Anterior cingulate cortex (tissue), 58 donors: ENCODE measurements around the gene COL19A1.
"Not testable (repeated sequence)": the region's sequence is repeated elsewhere in the genome, so short reads cannot be mapped to it uniquely, and the experiment has no call there.

ENCODE experiments used
- DNase-seq, 58 donors: peaks; one replicate each; lab custom pipeline; 2025; lab: John Stamatoyannopoulos, UW

The COL19A1 gene

DNA sequence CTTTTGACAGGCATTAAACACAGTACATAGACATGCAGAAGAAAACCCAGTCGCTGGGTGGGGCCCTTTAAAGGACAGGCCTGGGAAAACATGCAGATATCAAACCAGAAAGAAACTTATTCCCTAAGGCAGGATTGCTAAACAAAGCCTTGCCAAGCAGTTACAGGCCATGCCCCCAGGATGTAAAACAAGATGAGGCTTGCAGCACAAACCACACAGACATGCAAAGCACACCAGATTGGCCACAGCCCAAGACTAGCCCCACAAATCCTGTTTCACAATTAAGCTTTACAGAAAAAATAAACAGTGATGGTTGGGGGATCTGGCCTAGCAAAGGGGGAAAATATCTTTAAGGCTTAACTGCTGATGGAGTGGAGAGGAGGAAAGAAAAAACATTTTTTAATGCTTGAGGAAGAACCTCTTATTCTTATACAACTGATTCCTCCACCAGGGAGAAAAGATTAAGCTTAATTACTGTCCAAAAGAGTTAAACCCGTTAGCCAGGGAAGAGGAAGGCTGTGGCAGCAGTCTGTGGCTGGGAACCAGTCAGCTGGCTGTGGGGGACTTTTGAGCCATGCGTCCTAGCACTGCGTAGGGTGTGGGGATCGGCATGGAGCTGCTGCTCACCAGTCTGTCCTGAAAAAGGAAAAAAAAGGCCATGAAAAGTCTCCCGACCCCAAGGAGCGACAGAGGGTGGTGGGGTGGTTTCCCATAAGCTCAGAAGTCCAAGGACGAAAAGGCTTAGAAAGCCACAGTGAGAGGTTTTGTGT lies 28.4 kb downstream of the COL19A1 start:
- DNase-seq: no peak

DNA sequence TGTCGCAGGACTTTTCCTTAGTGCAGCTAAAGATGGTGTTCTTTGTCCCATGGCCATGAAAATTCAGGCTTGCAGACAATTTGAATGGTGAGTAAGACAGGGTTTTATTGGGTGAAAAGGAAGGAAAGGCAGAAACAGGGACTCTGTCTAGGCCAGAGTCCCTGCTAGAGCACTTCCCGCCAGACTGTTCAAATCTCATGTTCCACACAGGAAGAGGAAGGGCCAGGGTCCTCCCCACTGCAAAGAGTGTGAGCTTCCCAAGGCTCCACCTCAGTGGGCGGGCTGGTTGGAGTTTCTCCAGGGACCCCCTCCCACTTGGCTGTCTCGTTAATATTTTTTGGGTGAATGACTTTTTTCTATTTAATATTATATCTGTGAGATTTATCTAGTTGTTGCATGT lies 29.0 kb downstream of the COL19A1 start:
- DNase-seq: no peak

DNA sequence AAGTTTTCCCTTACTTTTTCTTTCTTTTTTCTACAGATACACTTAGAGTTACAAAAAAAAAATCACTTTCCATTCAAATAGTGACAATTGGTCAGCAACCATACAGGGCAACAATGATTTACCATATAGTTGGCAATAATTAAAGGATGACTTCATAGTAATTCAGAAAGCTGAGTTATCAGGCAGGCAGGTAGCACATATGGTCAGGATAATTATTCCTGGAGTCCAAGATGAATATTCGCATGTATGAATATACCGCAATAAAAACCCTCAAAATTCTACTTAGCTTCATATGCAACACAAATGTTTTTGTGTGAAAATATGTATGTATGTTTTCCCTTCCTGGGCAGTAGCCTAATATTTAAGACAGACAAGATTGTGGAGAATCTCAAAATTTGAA lies 34.5 kb downstream of the COL19A1 start:
- DNase-seq: no peak

DNA sequence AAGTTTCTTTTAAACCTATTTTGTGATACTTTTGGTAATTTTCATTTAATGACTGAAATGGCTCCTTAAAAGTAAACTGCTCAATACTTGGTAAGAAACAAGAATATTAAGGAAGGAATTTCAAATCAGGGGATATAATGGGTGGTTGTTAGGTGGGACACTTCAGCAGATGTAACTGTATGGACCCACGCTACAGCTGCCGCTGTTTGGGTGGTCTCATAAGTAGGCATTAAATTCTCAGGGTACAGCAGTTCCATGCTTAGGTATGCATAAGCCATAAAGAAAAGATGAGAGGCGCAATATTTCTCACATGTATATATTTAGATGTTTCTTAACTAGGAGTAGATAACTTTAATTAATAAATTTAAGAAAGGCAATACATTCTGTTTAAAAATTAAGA lies 35.0 kb downstream of the COL19A1 start:
- DNase-seq: no peak

DNA sequence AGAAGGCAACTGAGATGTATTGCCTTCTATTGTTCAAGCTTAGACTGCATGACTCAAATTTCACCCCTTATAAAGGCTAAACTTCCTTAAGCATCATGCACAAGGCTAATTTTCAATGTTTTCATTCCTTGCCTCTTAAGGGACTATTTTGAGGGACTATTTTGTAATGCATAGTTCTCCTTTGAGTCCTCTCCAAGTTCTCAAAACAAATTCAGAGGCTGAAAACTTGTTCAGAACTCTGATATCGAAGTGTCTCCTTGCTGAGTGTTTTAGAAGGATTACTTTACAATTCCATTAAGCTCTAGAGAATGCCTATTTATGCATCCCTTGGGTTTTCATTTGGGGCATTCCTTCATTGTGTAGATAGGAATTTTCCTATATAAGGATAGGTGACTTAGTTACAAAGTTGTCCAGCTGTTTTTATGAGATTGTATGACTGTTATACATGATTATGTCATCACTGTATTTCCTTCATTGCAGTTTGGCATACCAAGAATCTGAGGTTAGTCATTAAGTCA lies 41.7 kb downstream of the COL19A1 start:
- DNase-seq: no peak

DNA sequence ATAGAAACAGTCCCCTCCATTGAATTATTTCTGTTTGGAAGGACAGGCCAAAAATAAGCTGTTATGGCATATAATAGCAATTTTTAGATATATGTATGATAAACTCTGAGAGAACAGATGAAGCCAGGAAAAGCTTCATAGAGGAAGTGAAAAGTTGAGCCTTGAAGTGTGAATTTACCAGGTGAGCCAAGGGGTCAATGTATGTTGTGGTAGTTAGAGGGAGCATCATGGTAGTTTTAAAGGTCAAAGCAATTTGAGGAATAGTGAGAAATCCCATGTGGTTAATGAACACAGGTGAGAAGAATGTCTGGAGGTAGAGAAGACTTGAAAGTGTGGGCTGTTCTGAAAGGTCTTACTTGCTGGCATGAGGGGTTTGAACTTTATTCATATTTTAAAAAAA lies 47.0 kb downstream of the COL19A1 start:
- no peak for DNase-seq

DNA sequence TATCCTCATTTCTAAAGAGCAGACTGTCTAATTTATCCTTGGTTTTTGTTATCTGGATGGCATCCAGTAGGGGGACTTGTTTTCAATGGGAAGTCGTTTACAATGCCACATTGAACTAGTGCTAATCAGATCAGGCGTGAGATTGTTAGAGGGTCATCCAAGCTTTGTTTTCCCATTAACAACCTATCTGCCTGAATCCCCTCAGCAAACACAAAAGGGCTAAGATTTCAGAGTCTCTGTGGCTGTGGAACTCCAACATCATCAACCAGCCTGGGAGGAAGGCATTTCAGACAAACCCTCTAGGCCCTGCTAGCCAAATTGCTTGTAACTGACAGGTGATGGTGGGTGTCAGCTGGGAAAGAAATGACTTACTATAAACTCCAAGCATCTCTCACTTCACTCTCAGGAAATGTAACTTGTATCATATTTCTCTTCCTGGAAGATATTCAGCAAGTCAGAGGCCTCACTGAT lies 47.7 kb downstream of the COL19A1 start:
- no peak for DNase-seq

DNA sequence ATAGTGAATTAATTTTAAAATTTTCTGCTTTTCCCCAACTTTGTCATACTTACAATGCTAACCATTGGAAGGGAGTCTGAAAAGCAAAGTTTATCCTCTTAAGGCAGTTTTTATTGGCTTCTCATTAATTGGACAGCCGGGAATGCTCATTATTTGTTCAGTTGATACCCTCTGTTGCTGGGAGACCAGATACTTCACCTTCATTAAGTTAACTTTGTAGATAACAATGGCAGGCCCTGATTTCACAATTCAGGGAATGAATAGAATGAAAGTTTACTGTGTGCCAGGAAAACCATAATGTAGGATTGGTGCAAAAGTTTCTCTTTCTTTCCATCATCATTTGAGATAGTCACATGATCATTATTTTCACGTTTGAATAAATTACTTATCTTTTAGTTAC lies 49.0 kb downstream of the COL19A1 start:
- no peak for DNase-seq

DNA sequence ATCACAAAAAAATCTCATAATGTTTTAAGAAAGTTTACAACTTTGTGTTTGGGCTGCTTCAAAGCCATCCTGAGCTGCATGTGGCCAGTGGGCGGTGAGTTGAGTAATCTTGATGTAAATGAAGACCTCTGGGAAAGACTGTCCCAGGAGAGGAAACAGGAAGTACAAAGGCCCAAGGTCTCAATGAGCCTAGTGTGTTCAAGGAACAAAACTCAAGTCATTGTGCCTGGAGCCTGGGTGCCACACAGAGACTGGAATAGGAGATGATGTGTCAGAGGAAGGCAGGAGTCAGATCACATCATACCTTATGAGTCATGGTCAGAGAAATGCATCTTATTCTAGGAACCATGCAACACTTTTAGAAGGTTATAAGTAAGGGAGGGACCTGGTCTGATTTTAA lies 51.5 kb downstream of the COL19A1 start:
- DNase-seq: no peak

DNA sequence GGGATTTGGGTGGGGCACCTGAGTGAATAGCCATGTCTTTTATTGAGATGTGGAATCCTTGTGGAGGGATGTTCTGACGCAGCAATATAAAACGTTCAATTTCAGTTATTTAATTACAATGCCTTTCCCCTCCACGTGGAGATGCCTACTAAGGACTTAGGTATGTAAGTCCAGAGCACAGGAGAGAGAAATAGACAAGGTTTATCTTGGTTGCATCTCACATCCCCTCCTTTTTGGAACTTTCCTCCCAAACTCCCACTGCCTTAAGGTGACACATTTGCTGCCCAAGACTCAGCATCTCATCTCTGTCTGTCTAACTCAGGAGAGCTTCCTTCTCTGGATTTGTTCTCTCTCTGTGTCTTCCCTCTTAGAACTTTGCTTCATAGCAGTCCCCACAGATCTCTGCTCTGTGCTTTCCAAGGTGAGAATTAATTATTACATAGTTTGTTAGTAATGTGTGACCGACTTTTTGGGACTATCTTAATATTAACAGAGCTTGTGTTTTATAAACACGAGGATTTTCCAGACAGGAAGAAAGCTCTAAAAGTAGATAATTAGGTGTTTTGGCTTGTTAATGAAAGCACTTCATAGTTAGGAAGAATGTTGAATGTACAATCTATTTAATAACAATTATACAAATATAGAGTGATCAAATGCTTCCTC lies 52.6 kb downstream of the COL19A1 start:
- no peak for DNase-seq

DNA sequence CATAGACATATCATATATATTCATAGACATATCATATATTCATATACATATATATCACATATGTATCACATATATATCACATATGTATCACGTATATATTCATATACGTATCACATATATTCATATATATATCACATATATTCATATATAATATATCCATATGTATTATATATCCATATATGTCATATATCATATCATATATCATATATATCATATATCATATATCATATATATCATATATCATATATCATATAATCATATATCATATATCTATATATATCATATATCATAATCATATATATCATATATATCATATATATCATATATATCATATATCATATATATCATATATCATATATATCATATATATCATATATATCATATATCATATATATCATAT lies 54.7 kb downstream of the COL19A1 start:
- DNase-seq: not testable (repeated sequence)

DNA sequence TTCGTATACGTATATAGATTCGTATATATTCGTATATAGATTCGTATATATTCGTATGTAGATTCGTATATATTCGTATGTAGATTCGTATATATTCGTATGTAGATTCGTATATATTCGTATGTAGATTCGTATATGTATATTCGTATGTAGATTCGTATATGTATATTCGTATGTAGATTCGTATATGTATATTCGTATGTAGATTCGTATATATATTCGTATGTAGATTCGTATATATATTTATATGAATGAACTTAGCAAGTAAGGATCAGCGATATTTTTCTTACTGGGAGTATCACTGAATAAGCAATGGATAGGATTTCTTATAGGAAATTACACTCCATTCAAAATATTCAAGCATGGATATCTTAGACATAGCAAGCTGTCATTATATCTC lies 55.3 kb downstream of the COL19A1 start:
- not testable (repeated sequence) for DNase-seq

DNA sequence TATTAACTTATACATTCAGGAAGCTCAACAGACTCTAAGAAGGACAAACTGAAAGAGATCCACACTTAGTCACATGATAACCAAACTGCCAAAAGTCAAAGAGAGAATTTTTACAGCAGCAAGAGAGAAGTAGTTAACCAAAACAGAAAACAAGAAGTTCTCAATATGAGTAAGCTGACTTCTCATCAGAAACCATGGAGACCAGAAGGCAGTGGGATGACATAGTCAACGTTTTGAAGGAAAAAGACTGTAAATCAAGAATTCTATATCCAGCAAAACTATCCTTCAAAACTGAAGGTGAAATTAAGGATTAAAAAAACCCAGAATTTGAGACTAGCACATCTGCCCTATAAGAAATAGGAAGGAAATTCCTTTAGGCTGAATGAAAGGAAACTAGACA lies 60.4 kb downstream of the COL19A1 start:
- DNase-seq: no peak

DNA sequence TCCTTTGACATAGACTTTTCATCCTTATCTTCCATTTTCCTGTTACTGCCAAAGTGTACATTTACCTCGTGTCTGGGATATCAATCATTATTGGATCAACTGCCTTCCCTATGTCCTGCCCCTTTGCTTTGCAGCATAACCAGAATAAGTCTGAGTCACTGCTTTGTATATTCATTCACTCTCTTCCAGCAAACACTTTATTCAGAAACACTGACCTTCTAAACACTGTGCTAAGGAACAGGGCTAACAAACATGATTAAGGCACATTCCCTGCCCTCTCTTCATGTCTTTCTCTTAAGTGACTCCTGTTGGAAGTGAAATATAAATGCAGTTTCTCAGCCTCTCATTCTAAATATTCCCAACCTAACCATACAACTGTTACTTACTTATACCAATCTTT lies 66.9 kb downstream of the COL19A1 start:
- DNase-seq: no peak

DNA sequence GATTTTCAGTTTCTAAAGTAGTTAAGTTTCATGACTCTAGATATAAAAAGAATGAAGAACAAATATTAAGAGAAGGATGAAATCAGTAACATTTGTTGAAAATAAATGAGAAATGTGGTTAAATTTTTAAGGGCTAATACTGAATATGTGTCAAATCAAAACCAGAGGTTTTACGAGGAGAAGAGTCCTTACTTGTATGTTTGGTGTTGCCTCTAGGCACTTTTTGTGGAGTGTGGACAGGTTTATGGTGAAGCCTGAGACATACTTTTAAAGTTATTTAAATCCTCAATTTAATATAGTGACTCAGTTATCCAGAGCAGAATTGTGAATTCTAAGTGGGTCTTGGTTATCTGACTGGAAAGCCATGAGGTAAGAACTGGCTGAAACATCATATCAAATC lies 68.7 kb downstream of the COL19A1 start:
- no peak for DNase-seq

DNA sequence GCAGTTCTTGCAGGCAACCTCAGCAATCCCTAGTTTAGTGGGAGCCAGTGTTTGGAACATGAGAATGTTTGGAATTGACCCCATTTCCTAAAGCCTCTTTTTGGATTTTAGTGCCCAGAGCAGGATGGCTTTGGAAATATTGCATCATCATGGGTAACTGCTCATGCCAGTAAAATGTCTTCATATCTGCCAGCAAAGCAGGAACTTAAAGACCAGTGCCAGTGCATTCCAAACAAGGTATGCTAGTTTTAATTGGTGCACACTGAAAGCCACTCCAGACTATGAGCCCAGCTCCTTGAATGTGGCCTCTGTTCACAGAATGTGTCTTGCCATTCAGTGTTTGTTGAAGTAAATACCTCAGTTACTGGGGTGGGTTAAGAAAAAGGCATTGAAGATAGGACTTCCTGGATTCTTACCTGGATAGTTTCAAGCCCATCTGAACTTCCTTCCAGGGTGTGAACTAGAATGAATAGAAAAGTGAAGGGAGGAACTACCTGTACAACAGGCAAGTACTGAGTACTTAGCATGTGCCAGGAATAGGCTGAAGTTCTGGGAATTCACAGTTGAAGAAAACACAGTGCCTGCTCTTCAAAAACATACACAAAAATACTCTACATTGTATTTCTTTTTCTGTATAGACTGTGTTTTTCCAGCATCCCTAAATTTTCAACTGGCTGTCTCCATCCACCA lies 70.5 kb downstream of the COL19A1 start:
- no peak for DNase-seq

DNA sequence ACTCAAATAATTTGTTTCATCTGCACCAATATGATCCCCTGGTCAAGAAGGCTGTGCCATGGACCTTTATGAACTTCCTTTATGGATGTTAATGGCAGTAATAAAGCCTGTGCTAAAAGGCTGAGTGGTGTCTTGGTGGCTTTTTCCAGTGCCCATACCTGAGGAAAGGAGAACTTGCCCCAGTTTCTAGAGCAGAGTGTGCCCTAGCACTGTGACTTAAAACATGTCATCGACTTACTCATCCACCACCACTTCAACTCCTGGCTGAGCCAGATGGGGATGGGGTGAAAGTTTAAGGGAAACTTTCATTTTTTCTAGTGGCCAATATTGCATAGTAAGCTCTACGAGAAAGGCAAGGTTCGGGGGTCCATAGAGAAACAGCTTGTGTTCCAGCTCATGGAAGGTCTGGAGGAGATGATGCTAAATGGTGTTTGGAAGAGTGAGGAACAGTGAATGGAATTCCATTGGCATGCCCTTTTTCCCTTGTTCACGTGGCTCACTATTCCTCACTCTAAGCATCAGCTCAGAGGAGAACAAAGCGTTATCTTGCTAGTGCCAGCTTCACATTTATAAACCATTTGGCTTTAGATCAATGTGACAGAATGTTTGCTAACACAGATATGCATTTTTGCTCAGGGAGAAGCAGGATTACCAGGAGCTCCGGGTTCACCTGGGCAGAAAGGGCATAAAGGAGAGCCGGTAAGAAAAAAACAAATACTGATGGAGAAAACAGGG lies 71.2 kb downstream of the COL19A1 start:
- DNase-seq: no peak

DNA sequence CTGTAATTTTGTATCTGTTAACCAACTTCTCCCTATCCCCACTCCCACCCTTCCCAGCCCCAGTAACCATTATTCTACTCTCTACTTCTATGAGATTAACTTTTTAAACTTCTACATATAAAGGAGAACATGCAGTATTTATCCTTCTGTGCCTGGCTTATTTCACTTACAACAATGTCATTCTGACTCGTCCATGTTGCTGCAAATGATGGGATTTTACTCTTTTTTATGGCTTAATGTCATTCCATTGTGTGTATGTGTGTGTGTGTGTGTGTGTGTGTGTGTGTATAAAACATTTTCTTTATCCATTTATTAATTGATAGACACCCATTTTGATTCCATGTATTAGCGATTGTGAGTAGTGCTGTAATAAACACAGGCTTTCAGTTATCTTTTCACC lies 76.1 kb downstream of the COL19A1 start:
- no peak for DNase-seq

DNA sequence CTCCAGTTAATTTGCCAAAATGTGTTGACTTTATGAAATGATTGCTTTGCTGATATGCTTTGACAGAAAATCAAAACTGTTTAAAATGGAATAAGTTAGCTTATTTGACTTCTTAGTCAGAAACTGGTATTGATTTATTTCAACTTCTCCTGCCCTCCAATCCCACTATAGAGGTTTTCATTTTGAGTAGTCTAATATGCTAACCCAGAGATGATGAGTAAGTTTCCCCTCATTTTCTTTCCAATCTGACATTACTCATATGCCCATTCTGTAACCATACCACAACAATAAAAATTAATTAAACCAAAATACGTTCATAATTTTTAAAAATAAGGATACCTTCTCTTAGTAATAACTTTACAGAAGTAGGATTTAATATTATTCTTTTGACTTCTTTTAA lies 78.8 kb downstream of the COL19A1 start:
- no peak for DNase-seq

DNA sequence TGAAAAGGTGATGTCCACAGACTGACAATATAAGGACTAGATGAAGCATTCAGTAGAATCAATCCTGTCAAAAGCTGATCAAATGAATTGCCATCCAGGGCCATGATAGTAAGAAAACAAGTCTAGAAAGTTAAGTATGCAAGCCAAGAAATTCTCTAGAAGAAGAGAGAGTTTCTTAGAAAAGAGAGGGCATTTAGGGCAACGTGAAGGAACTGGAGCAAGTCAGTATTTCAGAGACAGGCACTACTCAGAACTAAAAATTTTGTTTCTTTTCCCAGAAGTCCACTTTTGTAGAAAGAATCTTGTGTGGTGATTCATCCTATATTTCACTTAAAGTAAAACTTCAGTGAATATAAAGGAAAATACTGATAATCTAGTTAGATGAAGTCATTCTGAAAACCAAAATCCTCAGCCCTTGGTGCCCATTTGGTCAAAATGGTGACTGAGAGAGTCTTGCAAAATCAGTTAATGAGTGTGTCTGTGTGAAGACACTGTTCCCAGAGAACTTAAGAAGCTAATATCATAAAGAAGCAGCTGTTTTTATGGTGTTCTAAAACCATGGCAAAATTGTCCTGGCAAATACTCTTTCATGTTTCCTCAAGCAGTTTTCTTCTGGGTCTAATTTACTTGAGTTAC lies 82.2 kb downstream of the COL19A1 start:
- no peak for DNase-seq
